ENCODE data around the gene STPG1.

- TF ChIP-seq, protein P1, sequence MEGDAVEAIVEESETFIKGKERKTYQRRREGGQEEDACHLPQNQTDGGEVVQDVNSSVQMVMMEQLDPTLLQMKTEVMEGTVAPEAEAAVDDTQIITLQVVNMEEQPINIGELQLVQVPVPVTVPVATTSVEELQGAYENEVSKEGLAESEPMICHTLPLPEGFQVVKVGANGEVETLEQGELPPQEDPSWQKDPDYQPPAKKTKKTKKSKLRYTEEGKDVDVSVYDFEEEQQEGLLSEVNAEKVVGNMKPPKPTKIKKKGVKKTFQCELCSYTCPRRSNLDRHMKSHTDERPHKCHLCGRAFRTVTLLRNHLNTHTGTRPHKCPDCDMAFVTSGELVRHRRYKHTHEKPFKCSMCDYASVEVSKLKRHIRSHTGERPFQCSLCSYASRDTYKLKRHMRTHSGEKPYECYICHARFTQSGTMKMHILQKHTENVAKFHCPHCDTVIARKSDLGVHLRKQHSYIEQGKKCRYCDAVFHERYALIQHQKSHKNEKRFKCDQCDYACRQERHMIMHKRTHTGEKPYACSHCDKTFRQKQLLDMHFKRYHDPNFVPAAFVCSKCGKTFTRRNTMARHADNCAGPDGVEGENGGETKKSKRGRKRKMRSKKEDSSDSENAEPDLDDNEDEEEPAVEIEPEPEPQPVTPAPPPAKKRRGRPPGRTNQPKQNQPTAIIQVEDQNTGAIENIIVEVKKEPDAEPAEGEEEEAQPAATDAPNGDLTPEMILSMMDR (conservative IDR thresholded peaks at IDR 0.05 in 1 of 2, IDR thresholded peaks at IDR 0.05 in 1 of 2; ENCODE audit: extremely low read depth in 1 of 2, insufficient read depth in 1 of 2, low read depth in 1 of 2, low read length in 2 of 2): no peak
- no peak for TF ChIP-seq EZH2 (IDR thresholded peaks at IDR 0.05; ENCODE audit: borderline replicate concordance, low read length)
Measured at GRCh38 chr1:24388331-24388885, 25.2 kb downstream of the STPG1 start.

Measured in mammary epithelial cell (primary cell).